ENCODE data around the gene HS1BP3.

Gene HS1BP3

GRCh38 chr2:20674974-20675679, 24.2 kb upstream of the HS1BP3 start:
- DNase-seq (ENCODE audit: low read depth): no peak

GRCh38 chr2:20674309-20674965, 23.5 kb upstream of the HS1BP3 start:
- no peak for DNase-seq (ENCODE audit: low read depth)

- DNase-seq (ENCODE audit: low read depth): no peak
Measured at GRCh38 chr2:20673686-20674308, 22.9 kb upstream of the HS1BP3 start.

- no peak for DNase-seq (ENCODE audit: low read depth)
Measured at GRCh38 chr2:20672201-20672951, 21.5 kb upstream of the HS1BP3 start.

- no peak for DNase-seq (ENCODE audit: low read depth)
Measured at GRCh38 chr2:20671736-20672080, 20.8 kb upstream of the HS1BP3 start.

GRCh38 chr2:20671036-20671735, 20.3 kb upstream of the HS1BP3 start:
- DNase-seq (ENCODE audit: low read depth): no peak

- no peak for DNase-seq (ENCODE audit: low read depth)
Measured at GRCh38 chr2:20670315-20671035, 19.6 kb upstream of the HS1BP3 start.

GRCh38 chr2:20669562-20670314, 18.8 kb upstream of the HS1BP3 start:
- DNase-seq (ENCODE audit: low read depth): no peak

- no peak for DNase-seq (ENCODE audit: low read depth)
Measured at GRCh38 chr2:20668871-20669475, 18.1 kb upstream of the HS1BP3 start.

- no peak for DNase-seq (ENCODE audit: low read depth)
Measured at GRCh38 chr2:20668451-20668850, 17.6 kb upstream of the HS1BP3 start.

- DNase-seq (ENCODE audit: low read depth): no peak
Measured at GRCh38 chr2:20667531-20668401, 16.9 kb upstream of the HS1BP3 start.

GRCh38 chr2:20667151-20667530, 16.2 kb upstream of the HS1BP3 start:
- no peak for DNase-seq (ENCODE audit: low read depth)

GRCh38 chr2:20666304-20667150, 15.6 kb upstream of the HS1BP3 start, which contains the start of gene GDF7:
Gene GDF7, plus strand, starts transcription at chr2:20667144. Its CDS starts 96 bp downstream, at chr2:20667240.
- DNase-seq (ENCODE audit: low read depth): no peak

GRCh38 chr2:20666005-20666303, 15.1 kb upstream of the HS1BP3 start:
- no peak for DNase-seq (ENCODE audit: low read depth)

GRCh38 chr2:20665243-20666004, 14.5 kb upstream of the HS1BP3 start:
- no peak for DNase-seq (ENCODE audit: low read depth)

GRCh38 chr2:20664431-20665242, 13.7 kb upstream of the HS1BP3 start:
- no peak for DNase-seq (ENCODE audit: low read depth)

- DNase-seq (ENCODE audit: low read depth): no peak
Measured at GRCh38 chr2:20664071-20664390, 13.1 kb upstream of the HS1BP3 start.
